HepG2 (cell line): ENCODE data around the gene TMEM120A. TPM values are rescaled to one million over a fixed set of nuclear protein-coding genes. Genes with fewer than 3 reads are reported as not detected.
"Not testable (repeated sequence)": the region's sequence is repeated elsewhere in the genome, so short reads cannot be mapped to it uniquely, and the experiment has no call there.

Experiments used
- ATAC-seq: fragments of 200-7000 bp; cut with Tn5 transposase; 3 replicates; pipeline ENCODE4 v1.9.1; 2020; ENCODE audit warnings: mild to moderate bottlenecking, moderate library complexity
- BruUV-seq: library from RNA; stranded (reverse); fragments of 400-500 nt; replicated peaks from 2 replicates; lab custom pipeline; 2021; lab: Mats Ljungman, UMichigan
- CTCF ChIA-PET: fragments of 300-600 bp; formaldehyde crosslinking; extraction: SDS; loops from one replicate; lab custom pipeline; 2021; ENCODE audit warnings: low total read pairs, inconsistent platforms, low intra/inter-chr PET ratio; lab: Yijun Ruan, JAX
- POLR2A ChIA-PET: fragments of 350-600 bp; sonication (Branson Sonifier 250); formaldehyde crosslinking; loops from one replicate; lab custom pipeline; 2020; ENCODE audit warnings: antibody characterized with exemption, inconsistent platforms; lab: Yijun Ruan, JAX
- DNase-seq: peaks from one replicate; pipeline ENCODE4 v3.0.0-alpha.2; 2015; ENCODE audit warnings: low spot score
- FAIRE-seq: peaks from 3 replicates; lab custom pipeline; 2011; peaks lifted over from hg19 to GRCh38; lab: Jason Lieb, UNC
- H2AFZ ChIP-seq: one replicate; pipeline ENCODE4 v1.6.1; 2011; ENCODE audit warnings: low read length, inconsistent platforms
- H3K27ac ChIP-seq: fragments of 300-600 bp; 3 replicates; pipeline ENCODE4 v1.8.0; 2011; ENCODE audit warnings: mixed run types, mild to moderate bottlenecking, mixed read lengths, low read length, inconsistent platforms; ENCODE audit not compliant: insufficient read depth; ENCODE audit errors: extremely low read length
- H3K27me3 ChIP-seq, 2 experiments: fragments of 200-600 bp in 1 of 2; 2 replicates in 1 of 2; 3 replicates in 1 of 2; pipeline versions ENCODE4 v1.6.0 to v1.8.0; 2011; ENCODE audit warnings: low read length in 2 of 2, mild to moderate bottlenecking in 2 of 2, moderate library complexity in 2 of 2, inconsistent platforms in 1 of 2; ENCODE audit not compliant: insufficient read depth in 2 of 2, control insufficient read depth in 1 of 2
- H3K36me3 ChIP-seq, 2 experiments: fragments of 200-600 bp in 1 of 2; replicated peaks in 1 of 2; 2 replicates in 1 of 2; 3 replicates in 1 of 2; pipeline versions ENCODE4 v1.5.1 to v1.8.0; 2011; ENCODE audit warnings: low read length in 2 of 2, inconsistent platforms in 1 of 2; ENCODE audit not compliant: insufficient read depth in 2 of 2, control insufficient read depth in 1 of 2
- H3K4me1 ChIP-seq: 2 replicates; pipeline ENCODE4 v1.5.1; 2012; ENCODE audit warnings: low read length, inconsistent platforms; ENCODE audit not compliant: insufficient read depth
- H3K4me2 ChIP-seq: 2 replicates; pipeline ENCODE4 v1.6.0; 2011; ENCODE audit warnings: low read depth, low read length, inconsistent platforms
- H3K4me3 ChIP-seq, 3 experiments: fragments of 200-600 bp in 1 of 3; sonication (generic), shearing (Covaris generic) in 1 of 3; replicated peaks in 1 of 3; 2 replicates each; pipeline ENCODE4 v1.5.1; 2011 to 2016; ENCODE audit warnings: low read length in 3 of 3, inconsistent platforms in 2 of 3, low read depth in 2 of 3, mild to moderate bottlenecking in 2 of 3, control low read depth in 1 of 3, mixed read lengths in 1 of 3; ENCODE audit not compliant: insufficient read depth in 1 of 3
- H3K79me2 ChIP-seq: one replicate; pipeline ENCODE4 v1.6.1; 2011; ENCODE audit warnings: low read length, inconsistent platforms; ENCODE audit not compliant: insufficient read depth
- H3K9ac ChIP-seq: 2 replicates; pipeline ENCODE4 v1.6.0; 2011; ENCODE audit warnings: mild to moderate bottlenecking, low read depth, low read length, inconsistent platforms; ENCODE audit not compliant: insufficient read depth
- H3K9me3 ChIP-seq: 2 replicates; pipeline ENCODE4 v1.5.1; 2012; ENCODE audit warnings: mild to moderate bottlenecking, low read length
- H4K20me1 ChIP-seq: 2 replicates; pipeline ENCODE4 v1.6.0; 2011; ENCODE audit warnings: inconsistent platforms, mild to moderate bottlenecking, low read length, moderate library complexity; ENCODE audit not compliant: insufficient read depth
- KLF13 ChIP-seq: sonication (generic); formaldehyde crosslinking; IDR thresholded peaks from 2 replicates; pipeline ENCODE4 v1.4.0; 2020; ENCODE audit warnings: mild to moderate bottlenecking, missing genetic modification reagents
- MAF1 ChIP-seq: sonication (generic); formaldehyde crosslinking; IDR thresholded peaks from 2 replicates; pipeline ENCODE4 v1.5.0; 2020; ENCODE audit warnings: missing genetic modification reagents, borderline replicate concordance
- MEIS2 ChIP-seq: sonication (generic); formaldehyde crosslinking; IDR thresholded peaks from 2 replicates; pipeline ENCODE4 v1.9.0; 2021; ENCODE audit warnings: mild to moderate bottlenecking, missing genetic modification reagents
- PITX1 ChIP-seq: sonication (generic); formaldehyde crosslinking; IDR thresholded peaks from 2 replicates; pipeline ENCODE4 v1.5.1; 2020; ENCODE audit warnings: mild to moderate bottlenecking, missing genetic modification reagents
- STAG1 ChIP-seq: sonication (generic); formaldehyde crosslinking; IDR thresholded peaks from 2 replicates; pipeline ENCODE4 v1.4.0; 2020; ENCODE audit warnings: missing genetic modification reagents
- ZBTB33 ChIP-seq: sonication (generic); formaldehyde crosslinking; IDR thresholded peaks from 2 replicates; pipeline ENCODE4 v1.4.0; 2020; ENCODE audit warnings: missing genetic modification reagents
- ZNF234 ChIP-seq: sonication (generic); formaldehyde crosslinking; conservative IDR thresholded peaks from 2 replicates; pipeline ENCODE4 v1.5.1; 2020; ENCODE audit warnings: mild to moderate bottlenecking, missing genetic modification reagents
- ZNF530 ChIP-seq: sonication (generic); formaldehyde crosslinking; IDR thresholded peaks from 2 replicates; pipeline ENCODE4 v1.5.0; 2020; ENCODE audit warnings: low read depth, mild to moderate bottlenecking, missing genetic modification reagents
- WGBS: methylation state at CpG from one replicate; pipeline ENCODE4 v1.1.6; 2017; ENCODE audit warnings: low lambda C conversion rate; 5-methylcytosine and 5-hydroxymethylcytosine counted together
- in situ Hi-C: cut with HindIII; loops from 2 replicates; pipeline ENCODE4 v1.10.0; 2017; ENCODE audit warnings: low pct_unique_long_range_greater_than_20kb; ENCODE audit not compliant: extremely low pct_ligation_motif_present
- intact Hi-C: fragments of 100-400 bp; cut with micrococcal nuclease; formaldehyde crosslinking; loops from one replicate; pipeline ENCODE4 v1.10.0; 2022; ENCODE audit not compliant: unreplicated experiment
- polyA plus RNA-seq, 8 experiments: library from polyadenylated mRNA; depleted of rRNA in 3 of 8; stranded (reverse) in 7 of 8; unstranded in 1 of 8; fragments of >200 nt; fragmentation: Illumina TruSeq in 4 of 8; extraction: Trizol in 4 of 8; gene quantifications; 2 replicates each; pipeline versions ENCODE4 v1.2.1 to v1.2.3, GENCODE V29; 2011 to 2016; ENCODE audit warnings: low read depth in 4 of 8, missing spikeins in 1 of 8, mixed read lengths in 1 of 8; ENCODE audit not compliant: insufficient read depth in 1 of 8
- total RNA-seq, 5 experiments: library from RNA; depleted of rRNA; stranded (reverse); fragments of >200 nt; fragmentation: Illumina TruSeq; extraction: Trizol; gene quantifications; 2 replicates each; pipeline ENCODE4 v1.2.3, GENCODE V29; 2016; ENCODE audit warnings: low read depth in 1 of 5
- TF ChIP-seq, protein P1 (sequence below): sonication (generic); formaldehyde crosslinking; IDR thresholded peaks from 2 replicates; pipeline ENCODE4 v1.5.0; 2020; ENCODE audit warnings: mild to moderate bottlenecking, missing genetic modification reagents, moderate library complexity

The TMEM120A gene
- total and polyA plus RNA-seq, 2 of the 13 experiments (the other 11 are each of a cell fraction or from before 2014, with no cell fraction given) = 40.3 to 102 TPM

DNA sequence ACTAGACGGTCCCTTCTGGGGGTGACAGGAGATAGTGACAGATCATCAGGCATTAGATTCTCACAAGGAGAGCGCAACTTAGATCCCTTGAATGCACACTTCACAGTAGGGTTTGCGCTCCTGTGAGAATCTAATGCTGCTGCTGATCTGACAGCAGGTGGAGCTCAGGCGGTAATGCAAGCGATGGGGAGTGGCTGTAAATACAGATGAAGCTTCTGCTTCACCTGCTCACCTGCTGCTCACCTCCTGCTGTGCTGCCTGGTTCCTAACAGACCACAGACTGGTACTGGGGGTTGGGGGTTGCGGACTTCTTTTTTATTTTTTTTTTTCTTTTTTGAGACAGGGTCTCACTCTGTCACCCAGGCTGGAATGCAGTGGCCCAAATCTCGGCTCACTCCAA is 35.3 kb upstream of the TMEM120A start:
- BruUV-seq, in situ Hi-C loops, CTCF ChIA-PET, H3K4me3 ChIP-seq, H3K9ac ChIP-seq, ATAC-seq, H3K9me3 ChIP-seq, intact Hi-C loops, H3K27me3 ChIP-seq, DNase-seq, H4K20me1 ChIP-seq, H3K4me1 ChIP-seq, H3K36me3 ChIP-seq, H2AFZ ChIP-seq: not testable (repeated sequence)
- POLR2A ChIA-PET = interaction anchor here (1.2 kb wide), 1 partner anchor 18 kb away, joined by 3 read pairs; the partner anchor contains the start of genes MDH2 and STYXL1
- TF ChIP-seq STAG1 (CRISPR knock-in tag) (peak; percentile 25; the same call in 1 of the 2 replicates), ZBTB33 (CRISPR knock-in tag) (peak; percentile 92)
- TF ChIP-seq, protein P1, sequence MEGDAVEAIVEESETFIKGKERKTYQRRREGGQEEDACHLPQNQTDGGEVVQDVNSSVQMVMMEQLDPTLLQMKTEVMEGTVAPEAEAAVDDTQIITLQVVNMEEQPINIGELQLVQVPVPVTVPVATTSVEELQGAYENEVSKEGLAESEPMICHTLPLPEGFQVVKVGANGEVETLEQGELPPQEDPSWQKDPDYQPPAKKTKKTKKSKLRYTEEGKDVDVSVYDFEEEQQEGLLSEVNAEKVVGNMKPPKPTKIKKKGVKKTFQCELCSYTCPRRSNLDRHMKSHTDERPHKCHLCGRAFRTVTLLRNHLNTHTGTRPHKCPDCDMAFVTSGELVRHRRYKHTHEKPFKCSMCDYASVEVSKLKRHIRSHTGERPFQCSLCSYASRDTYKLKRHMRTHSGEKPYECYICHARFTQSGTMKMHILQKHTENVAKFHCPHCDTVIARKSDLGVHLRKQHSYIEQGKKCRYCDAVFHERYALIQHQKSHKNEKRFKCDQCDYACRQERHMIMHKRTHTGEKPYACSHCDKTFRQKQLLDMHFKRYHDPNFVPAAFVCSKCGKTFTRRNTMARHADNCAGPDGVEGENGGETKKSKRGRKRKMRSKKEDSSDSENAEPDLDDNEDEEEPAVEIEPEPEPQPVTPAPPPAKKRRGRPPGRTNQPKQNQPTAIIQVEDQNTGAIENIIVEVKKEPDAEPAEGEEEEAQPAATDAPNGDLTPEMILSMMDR = peak; percentile 41
- TF ChIP-seq, all 625 proteins: peak for 3; not testable (repeated sequence) for 622
- 97% methylated on average over 7 of the region's 7 CpGs for WGBS
- not testable (repeated sequence) for H3K79me2 ChIP-seq, H3K4me2 ChIP-seq, H3K27ac ChIP-seq, FAIRE-seq

- Histone ChIP-seq H3K4me2 (no peak overlapping the region), H3K4me3 (no peak overlapping the region), H2AFZ (no peak overlapping the region), H3K9ac (no peak overlapping the region), H3K27me3 (no peaks in the 10 kb centered on the region), H3K79me2 (no peaks in the 10 kb centered on the region), H3K9me3 (no peaks in the 10 kb centered on the region), H3K27ac (no peak overlapping the region), H4K20me1 (no peaks in the 10 kb centered on the region), H3K4me1 (peaks cover 8% of the 10 kb centered on the region), H3K36me3 (peaks cover 1 to 22% of the 10 kb centered on the region in 2 experiments; a peak in 4 of 5 replicates)
- TF ChIP-seq MEIS2 (CRISPR knock-in tag) (no peak), KLF13 (CRISPR knock-in tag) (no peak), ZNF234 (no peak), ZNF530 (CRISPR knock-in tag) (no peak), MAF1 (CRISPR knock-in tag) (no peak), PITX1 (CRISPR knock-in tag) (no peak)
- ChIA-PET CTCF (no interaction called here), POLR2A (no interaction called here)
- 86% methylated on average over 4 of the region's 4 CpGs for WGBS
- DNase-seq (no peak), FAIRE-seq (no peak), ATAC-seq (no peak)
- BruUV-seq = no TSS peak
- in situ Hi-C loops (no loop called here), intact Hi-C loops (no loop called here)
Measured at GRCh38 chr7:76023002-76023401, 28.6 kb upstream of the TMEM120A start.
